PFSK-1 (cell line): ENCODE results near the gene UTS2R.

Experiments
- POLR2AphosphoS5 ChIP-seq: IDR thresholded peaks from 2 replicates; pipeline ENCODE4 v1.6.1; 2012; ENCODE audit warnings: low read depth, mild to moderate bottlenecking, control low read depth, low read length, moderate library complexity
- REST ChIP-seq, 2 experiments: IDR thresholded peaks; 2 replicates each; pipeline versions ENCODE4 v1.6.1 to v1.8.0; 2011 to 2012; ENCODE audit warnings: low read depth in 2 of 2, low read length in 2 of 2, control low read depth in 1 of 2, inconsistent platforms in 1 of 2, mild to moderate bottlenecking in 1 of 2, moderate library complexity in 1 of 2; ENCODE audit not compliant: insufficient read depth in 1 of 2
- SIN3A ChIP-seq: IDR thresholded peaks from 2 replicates; pipeline ENCODE4 v1.6.1; 2012; ENCODE audit warnings: mild to moderate bottlenecking, low read length, moderate library complexity, borderline replicate concordance; ENCODE audit not compliant: insufficient read depth
- TAF1 ChIP-seq: IDR thresholded peaks from 2 replicates; pipeline ENCODE4 v1.6.1; 2012; ENCODE audit warnings: low read length, control low read depth, borderline replicate concordance; ENCODE audit not compliant: insufficient read depth

- no peak for TF ChIP-seq SIN3A
- TF ChIP-seq POLR2AphosphoS5, result no peak
- no peak for TF ChIP-seq REST (IDR thresholded peaks at IDR 0.05; ENCODE audit: insufficient read depth in 1 of 2, low read depth in 2 of 2, low read length in 2 of 2)
- no peak for TF ChIP-seq TAF1
Measured at GRCh38 chr17:82410014-82410716, 38.6 kb downstream of the UTS2R start.
